Stimulated activated effector memory CD8-positive, alpha-beta T cell treated with anti-CD3 and anti-CD28 coated beads, Interleukin-12 subunit alpha, Interleukin-12 subunit beta, amount 100 ng/mL, for 72 hours (primary cell): Measurements from ENCODE around the gene NPEPPS.

ENCODE experiments used
- ATAC-seq: fragments of 150-1000 bp; cut with Tn5 transposase; 2 replicates; pipeline ENCODE4 v1.10.0; 2021
- DNase-seq, 2 donors: peaks; one replicate each; pipeline ENCODE4 v3.0.0; 2021 to 2022; ENCODE audit warnings: low spot score in 2 of 2
- H3K27ac Mint-ChIP-seq: one replicate; pipeline ENCODE4 v1.8.0; 2022; ENCODE audit warnings: mild to moderate bottlenecking, mixed read lengths
- H3K36me3 Mint-ChIP-seq: one replicate; pipeline ENCODE4 v1.8.0; 2022; ENCODE audit warnings: mild to moderate bottlenecking, mixed read lengths
- H3K4me1 Mint-ChIP-seq: one replicate; pipeline ENCODE4 v1.8.0; 2022; ENCODE audit warnings: mixed read lengths
- H3K4me3 Mint-ChIP-seq: one replicate; pipeline ENCODE4 v1.8.0; 2022; ENCODE audit warnings: mild to moderate bottlenecking, mixed read lengths
- H3K9me3 Mint-ChIP-seq: one replicate; pipeline ENCODE4 v1.8.0; 2022; ENCODE audit warnings: mixed read lengths

NPEPPS gene

DNA sequence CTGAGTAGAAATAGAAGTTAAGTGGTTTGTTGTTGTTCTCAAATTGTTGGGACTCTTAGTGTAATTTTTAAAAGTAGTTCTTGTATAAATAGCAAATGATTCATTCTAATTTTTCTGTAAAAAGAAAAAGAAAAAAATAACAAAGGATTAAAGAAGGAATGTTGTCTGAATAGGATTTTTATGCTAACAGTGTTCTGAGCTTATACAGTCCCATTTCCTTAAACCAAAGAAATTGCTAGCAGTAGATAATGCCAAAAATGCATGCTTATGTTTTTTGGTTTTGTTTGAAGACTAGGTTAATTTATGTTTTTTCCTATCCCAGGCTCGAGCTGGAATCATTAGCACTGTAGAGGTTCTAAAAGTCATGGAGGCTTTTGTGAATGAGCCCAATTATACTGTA is 74.1 kb downstream of the NPEPPS start:
- H3K27ac Mint-ChIP-seq: peak overlapping the region; percentile 44
- H3K36me3 Mint-ChIP-seq: peaks cover 100% of the 10 kb centered on the region
- no peak overlapping the region for H3K4me3 Mint-ChIP-seq
- no peaks in the 10 kb centered on the region for H3K9me3 Mint-ChIP-seq
- H3K4me1 Mint-ChIP-seq: peaks cover 11% of the 10 kb centered on the region
- ATAC-seq (no peak), DNase-seq (no peak)

DNA sequence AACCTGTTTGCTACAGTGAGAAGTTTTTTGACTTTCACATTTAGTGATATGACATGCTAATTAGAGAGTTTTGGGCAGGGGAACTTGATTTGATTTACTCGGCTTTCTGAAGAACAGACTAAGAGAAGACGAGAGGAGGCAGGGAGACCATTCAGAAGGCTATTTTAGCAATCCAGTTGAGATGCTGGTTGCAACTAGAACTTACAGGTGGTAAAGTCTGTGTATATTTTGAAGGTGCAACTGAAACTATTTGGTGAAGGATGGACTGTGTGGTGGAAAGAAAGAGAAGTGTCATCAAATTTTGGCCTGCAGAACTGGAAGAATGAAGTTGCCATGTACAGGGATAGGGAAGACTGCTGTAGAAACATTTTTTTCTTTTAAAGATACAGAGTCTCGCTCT is 76.6 kb downstream of the NPEPPS start:
- Mint-ChIP-seq H3K4me1 (peaks cover 16% of the 10 kb centered on the region), H3K4me3 (no peak overlapping the region), H3K9me3 (no peaks in the 10 kb centered on the region), H3K36me3 (peaks cover 92% of the 10 kb centered on the region), H3K27ac (peak overlapping the region; percentile 22)
- ATAC-seq (no peak), DNase-seq (no peak)

DNA sequence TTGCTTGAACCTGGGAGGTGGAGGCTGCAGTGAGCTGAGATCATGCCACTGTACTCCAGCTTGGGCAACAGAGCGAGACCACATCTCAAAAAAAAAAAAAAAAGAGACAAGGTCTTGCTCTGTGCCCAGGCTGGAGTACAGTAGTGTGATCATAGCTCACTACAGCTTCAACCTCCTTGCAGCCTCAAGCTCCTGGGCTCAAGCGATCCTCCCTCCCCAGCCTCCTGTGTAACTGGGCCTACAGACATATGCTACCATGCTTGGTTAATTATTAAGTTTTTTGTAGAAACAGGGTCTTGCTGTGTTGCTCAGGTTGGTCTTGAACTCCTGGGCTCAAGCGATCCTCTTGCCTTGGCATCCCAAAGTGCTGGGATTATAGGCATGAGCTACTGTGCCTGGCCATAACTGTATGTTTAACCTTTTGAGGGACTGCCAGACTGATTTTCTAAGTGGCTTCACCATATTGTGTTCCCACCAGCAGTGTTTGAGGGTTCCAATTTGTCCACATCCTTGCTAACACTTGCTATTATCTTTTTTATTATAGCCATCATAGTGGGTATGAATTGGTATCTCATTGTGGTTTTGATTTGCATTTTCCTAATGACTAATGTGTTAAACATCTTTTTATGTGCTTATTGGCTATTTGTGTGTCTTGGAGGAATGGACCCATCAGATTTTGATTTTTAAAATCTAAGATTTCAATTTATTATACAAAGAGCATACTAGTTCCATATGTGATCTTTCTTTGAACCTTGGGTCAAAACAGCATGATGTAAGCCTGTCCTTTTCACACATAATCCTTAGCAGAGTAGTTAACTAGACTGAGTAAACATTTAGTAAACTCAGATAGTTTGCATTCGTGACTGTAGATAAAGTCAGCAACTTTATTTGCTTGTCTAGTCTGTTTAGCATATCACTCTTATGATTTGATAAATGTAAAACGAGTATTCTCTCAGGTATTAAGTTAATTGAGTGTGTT is 80.8 kb downstream of the NPEPPS start:
- Mint-ChIP-seq H3K36me3 (peaks cover 92% of the 10 kb centered on the region), H3K4me1 (peaks cover 16% of the 10 kb centered on the region), H3K4me3 (no peak overlapping the region), H3K9me3 (no peaks in the 10 kb centered on the region), H3K27ac (no peak overlapping the region)
- ATAC-seq: no peak
- no peak for DNase-seq

DNA sequence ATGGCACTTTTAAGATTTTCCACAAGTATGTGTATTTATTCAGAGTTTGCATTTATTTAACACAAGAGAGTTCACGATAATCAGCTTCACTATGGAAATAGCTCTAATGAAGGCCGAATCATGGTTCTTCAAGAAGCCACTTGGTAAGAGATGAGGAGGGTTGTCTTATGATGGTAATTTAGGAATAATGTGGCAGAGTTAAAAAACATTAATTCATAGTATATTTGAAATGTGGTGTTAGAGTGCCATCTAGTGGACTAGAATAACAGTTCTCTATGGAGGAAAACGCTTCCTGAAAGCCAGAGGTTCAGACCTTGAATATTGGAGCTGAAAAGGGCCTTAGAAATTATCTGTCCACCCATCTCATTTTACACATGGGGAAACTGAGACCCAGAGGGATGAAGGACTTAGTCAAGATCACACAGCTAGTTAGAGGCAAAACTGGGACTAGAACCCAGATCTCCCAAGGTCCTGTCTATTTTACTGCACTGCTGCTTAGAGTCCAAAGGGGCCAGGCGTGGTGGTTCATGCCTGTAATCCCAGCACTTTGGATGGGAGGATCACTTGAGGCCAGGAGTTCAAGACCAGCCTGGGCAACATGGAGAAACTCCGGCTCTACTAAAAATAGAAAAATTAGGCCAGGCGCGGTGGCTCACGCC is 85.0 kb downstream of the NPEPPS start:
- DNase-seq: no peak
- Mint-ChIP-seq H3K4me3 (no peak overlapping the region), H3K36me3 (peaks cover 93% of the 10 kb centered on the region), H3K9me3 (no peaks in the 10 kb centered on the region), H3K27ac (no peak overlapping the region), H3K4me1 (peaks cover 22% of the 10 kb centered on the region)
- peak; percentile 47 for ATAC-seq

DNA sequence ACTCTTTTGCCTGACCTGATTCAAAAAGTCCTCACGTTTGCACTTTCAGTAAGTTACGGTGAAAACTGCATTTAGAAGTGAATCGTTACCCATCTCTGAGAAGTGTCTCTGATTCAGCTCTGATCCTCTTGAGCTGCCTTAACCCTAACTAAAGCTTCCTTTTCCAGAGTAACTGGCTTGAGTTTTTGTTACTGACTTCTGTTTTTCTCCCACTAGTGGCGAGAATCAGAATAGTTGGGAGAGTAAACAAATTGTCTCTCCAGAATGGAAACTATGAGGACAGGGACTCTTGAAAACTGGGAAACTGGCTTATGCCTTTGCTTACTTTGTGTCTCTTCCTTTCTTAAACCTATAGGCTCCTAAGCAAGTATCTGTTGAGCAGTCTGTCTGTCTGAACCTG is 87.5 kb downstream of the NPEPPS start:
- H3K27ac Mint-ChIP-seq: peak overlapping the region; percentile 76
- no peak for ATAC-seq
- H3K4me3 Mint-ChIP-seq: no peak overlapping the region
- H3K36me3 Mint-ChIP-seq: peaks cover 100% of the 10 kb centered on the region
- peaks cover 25% of the 10 kb centered on the region for H3K4me1 Mint-ChIP-seq
- H3K9me3 Mint-ChIP-seq: no peaks in the 10 kb centered on the region
- no peak for DNase-seq

DNA sequence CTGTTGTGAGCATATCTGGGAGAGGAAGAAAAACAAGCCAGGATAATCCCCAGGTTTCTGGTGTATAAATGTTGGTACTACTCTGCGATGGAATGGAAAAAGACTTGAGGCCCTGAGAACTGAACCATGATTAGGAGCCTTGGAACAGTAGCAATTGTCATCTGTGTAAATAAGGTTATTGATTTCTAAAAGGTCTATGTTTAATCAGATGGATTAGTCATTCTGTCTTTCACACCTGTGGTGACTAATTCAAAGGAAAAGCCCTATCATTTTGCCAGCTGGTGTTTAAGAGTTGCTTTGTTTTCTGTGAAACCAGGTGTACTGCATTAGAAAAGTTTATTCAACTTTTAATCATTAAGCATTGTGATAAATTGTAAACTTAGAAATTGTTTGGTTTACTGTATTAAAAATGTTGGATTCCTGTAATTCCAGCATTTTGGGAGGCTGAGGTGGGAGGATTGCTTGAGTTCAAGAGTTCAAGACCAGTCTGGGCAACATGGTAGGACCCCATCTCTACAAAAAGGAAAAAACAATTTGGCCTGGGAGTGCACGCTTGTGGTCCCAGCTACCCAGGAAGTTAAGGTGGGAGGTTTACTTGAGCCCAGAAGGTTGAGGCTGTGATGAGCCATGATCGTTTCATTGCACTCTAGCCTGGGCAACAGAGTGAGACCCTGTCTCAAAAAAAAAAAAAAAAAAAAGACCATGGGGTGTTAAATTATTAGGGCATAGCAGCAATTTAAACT is 89.8 kb downstream of the NPEPPS start:
- H3K4me3 Mint-ChIP-seq: no peak overlapping the region
- ATAC-seq (peak; percentile 93), DNase-seq (no peak)
- peaks cover 25% of the 10 kb centered on the region for H3K4me1 Mint-ChIP-seq
- peaks cover 96% of the 10 kb centered on the region for H3K36me3 Mint-ChIP-seq
- no peaks in the 10 kb centered on the region for H3K9me3 Mint-ChIP-seq
- H3K27ac Mint-ChIP-seq: peak overlapping the region; percentile 55

DNA sequence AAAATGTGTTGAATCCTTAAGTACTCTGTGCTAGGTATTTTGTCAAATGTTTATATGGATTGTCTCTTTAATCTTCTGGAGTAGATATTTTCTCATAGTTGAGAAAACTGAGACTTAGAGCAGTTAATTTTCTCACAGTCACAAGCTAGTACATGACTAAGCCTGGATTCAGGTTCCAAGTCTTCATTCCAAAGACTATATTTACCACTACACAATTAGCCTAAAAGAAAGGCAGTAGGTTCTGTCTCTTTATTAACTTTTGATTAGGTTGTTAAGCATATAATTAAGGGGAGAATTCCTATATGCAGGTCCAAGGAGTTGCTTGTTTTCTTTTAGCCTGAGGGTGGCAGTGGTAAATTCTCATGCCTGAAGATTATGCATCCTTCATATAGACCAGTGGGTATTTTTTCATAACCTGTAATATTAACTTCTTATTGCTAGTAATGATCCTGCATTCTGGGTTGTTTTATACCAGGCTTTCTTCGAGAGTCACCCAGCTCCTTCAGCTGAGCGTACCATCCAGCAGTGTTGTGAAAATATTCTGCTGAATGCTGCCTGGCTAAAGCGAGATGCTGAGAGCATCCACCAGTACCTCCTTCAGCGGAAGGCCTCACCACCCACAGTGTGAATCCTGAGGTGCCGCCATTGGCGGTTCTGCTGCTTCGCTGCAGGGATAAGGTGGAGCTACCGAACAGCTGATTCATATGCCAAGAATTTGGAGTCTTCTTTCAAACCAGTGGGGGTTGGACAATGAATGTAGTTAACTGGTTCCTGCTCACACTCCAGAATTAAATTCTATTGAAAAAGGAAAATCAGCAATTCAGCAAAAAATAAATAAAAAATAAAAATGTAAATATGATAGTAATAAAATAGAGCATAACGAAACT is 90.6 kb downstream of the NPEPPS start:
- no peak for ATAC-seq
- no peaks in the 10 kb centered on the region for H3K9me3 Mint-ChIP-seq
- peaks cover 25% of the 10 kb centered on the region for H3K4me1 Mint-ChIP-seq
- H3K27ac Mint-ChIP-seq: peak overlapping the region; percentile 55
- no peak overlapping the region for H3K4me3 Mint-ChIP-seq
- no peak for DNase-seq
- H3K36me3 Mint-ChIP-seq: peaks cover 87% of the 10 kb centered on the region

DNA sequence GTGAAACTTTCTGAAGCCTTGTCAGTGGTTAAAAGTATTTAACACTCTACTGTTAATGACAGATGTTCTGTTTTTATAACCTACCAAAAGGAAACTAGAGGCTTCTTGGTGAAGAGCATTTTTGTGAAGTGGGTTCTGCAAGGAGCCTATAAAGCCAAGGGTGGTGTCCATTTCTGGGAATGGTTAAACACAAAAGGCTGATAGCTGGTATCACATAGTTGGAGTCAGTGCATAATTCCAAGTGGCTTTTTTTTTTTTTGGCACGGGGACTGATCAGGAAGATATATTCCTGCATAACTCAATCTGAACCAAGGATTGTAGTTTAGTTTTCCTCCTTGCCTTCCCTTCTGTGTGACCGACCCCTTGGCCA is 91.3 kb downstream of the NPEPPS start:
- ATAC-seq (no peak), DNase-seq (no peak)
- Mint-ChIP-seq H3K36me3 (peaks cover 81% of the 10 kb centered on the region), H3K27ac (no peak overlapping the region), H3K4me3 (no peak overlapping the region), H3K9me3 (no peaks in the 10 kb centered on the region), H3K4me1 (peaks cover 25% of the 10 kb centered on the region)

DNA sequence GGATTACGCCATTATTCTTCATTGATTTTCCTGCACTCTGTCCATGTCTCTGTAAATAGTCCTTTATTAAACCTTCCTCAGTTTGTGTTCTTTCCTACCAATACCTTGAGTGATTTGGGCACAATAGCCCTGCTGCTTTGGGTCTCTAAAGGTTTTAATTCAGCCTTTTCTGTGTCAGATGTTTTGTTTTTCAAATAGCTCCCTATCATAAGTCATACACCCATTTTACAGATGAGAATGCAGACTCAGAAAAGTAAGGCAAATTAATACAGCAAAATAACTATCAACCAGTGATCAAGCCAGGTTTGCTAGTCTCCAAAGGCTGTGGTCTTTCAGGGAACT is 93.8 kb downstream of the NPEPPS start:
- no peaks in the 10 kb centered on the region for H3K9me3 Mint-ChIP-seq
- no peak for ATAC-seq
- peaks cover 15% of the 10 kb centered on the region for H3K4me1 Mint-ChIP-seq
- DNase-seq: no peak
- peaks cover 56% of the 10 kb centered on the region for H3K36me3 Mint-ChIP-seq
- H3K27ac Mint-ChIP-seq: peak overlapping the region; percentile 8
- no peak overlapping the region for H3K4me3 Mint-ChIP-seq

DNA sequence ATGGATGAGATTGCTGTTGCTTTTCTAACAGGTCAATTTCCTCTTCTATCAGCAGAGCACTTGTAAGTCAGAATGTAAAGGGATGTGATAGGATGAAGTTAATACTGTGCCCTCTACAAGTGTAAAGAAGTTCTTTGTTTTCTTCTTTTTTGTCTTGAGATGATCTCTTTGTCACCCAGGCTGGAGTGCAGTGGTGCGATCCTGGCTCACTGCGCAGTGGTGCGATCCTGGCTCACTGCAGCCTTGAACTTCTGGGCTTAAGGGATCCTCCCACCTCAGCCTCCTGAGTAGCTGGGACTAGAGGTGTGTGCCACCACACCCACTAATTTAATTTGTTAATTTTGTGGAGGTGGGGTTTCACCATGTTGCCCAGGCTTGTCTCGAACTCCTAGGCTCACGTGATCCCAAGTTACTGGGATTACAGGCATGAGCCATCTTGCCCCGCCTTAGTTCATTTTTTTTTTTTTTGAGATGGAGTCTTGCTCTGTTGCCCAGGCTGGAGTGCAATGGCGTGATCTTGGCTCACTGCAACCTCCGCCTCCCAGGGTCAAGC is 97.2 kb downstream of the NPEPPS start:
- H3K27ac Mint-ChIP-seq: no peak overlapping the region
- peaks cover 22% of the 10 kb centered on the region for H3K36me3 Mint-ChIP-seq
- H3K9me3 Mint-ChIP-seq: no peaks in the 10 kb centered on the region
- no peak overlapping the region for H3K4me3 Mint-ChIP-seq
- no peak for DNase-seq
- no peak for ATAC-seq
- no peaks in the 10 kb centered on the region for H3K4me1 Mint-ChIP-seq

DNA sequence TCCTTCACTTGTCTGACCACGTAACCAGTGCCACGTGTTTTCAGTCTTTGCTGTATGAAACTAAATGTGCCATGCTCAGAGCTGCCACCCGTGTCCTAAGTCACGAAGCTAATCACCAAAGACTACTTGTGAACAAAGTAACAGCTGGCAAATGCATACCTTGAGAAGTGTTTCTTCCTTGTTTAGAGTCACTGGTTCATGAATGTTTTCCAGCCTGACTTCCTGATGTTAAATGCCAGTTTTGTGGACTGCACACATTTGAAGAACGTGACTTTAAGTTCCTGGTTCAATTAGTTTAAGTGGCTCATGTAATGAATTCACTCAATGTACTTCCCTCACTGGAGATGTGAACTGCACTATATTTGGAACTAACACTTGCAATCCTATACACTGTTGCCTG is 98.9 kb downstream of the NPEPPS start:
- H3K4me3 Mint-ChIP-seq: no peak overlapping the region
- H3K27ac Mint-ChIP-seq: no peak overlapping the region
- H3K9me3 Mint-ChIP-seq: no peaks in the 10 kb centered on the region
- ATAC-seq (no peak), DNase-seq (no peak)
- H3K36me3 Mint-ChIP-seq: peaks cover 5% of the 10 kb centered on the region
- H3K4me1 Mint-ChIP-seq: no peaks in the 10 kb centered on the region

DNA sequence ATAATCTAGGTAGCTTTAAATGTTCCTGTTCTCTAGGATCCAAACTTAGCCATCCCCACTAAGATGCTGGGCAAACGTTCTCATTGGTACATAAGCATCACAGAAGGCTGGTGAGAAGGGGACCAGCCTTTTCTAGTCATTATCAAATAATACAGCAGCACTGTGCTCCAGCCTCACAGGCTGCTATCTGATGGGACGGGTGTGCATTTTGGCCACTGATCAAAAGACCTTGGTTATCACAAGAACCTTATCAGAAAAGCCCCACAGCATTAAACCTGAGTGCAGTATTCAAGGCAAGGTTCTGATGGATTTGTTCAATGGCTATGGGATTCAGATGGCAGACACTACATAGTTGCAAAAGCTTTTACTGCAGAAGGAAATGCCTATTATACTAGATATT is 99.7 kb downstream of the NPEPPS start:
- Mint-ChIP-seq H3K4me3 (no peak overlapping the region), H3K36me3 (no peaks in the 10 kb centered on the region), H3K27ac (no peak overlapping the region), H3K4me1 (no peaks in the 10 kb centered on the region), H3K9me3 (no peaks in the 10 kb centered on the region)
- no peak for DNase-seq
- no peak for ATAC-seq

DNA sequence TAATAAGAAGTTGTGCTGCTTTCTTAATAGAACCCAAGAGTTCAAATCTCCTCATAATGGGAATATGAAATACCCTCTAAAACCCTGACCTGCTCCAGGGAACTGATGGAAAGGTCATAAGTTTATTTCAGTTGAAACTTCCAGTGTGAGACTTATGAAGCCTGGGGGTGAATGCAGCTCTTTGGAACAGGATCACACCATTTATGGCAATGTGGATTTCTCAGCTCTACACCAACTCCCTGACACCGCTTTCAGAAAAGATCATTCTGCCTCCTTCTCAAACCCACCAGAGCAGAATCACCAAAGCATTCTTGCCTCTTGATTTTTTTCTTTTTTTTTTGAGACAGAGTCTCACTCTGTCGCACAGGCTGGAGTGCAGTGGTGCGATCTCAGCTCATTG is 102.1 kb downstream of the NPEPPS start:
- no peak overlapping the region for H3K4me3 Mint-ChIP-seq
- no peak for DNase-seq
- no peaks in the 10 kb centered on the region for H3K9me3 Mint-ChIP-seq
- peaks cover 7% of the 10 kb centered on the region for H3K4me1 Mint-ChIP-seq
- ATAC-seq: no peak
- H3K36me3 Mint-ChIP-seq: peaks cover 17% of the 10 kb centered on the region
- H3K27ac Mint-ChIP-seq: no peak overlapping the region

DNA sequence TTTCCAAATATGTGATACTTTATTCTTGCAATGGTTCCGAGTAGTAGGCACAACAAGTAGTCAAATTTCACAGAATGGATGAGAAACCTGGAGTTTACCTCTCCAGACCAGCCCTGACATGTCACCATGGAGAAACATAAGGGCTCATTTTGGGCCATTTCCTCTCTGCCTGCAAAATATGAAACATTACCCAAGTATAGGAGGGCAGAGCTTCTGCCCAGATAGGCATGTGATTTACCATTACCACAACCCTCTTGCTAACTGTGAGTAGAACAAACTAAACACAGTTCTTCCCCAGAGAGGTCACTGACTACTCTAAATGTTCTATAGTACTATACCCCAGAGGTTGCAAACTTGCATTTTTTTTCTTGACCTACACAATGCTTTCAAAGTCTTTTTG is 103.1 kb downstream of the NPEPPS start:
- H3K36me3 Mint-ChIP-seq: peaks cover 17% of the 10 kb centered on the region
- no peak overlapping the region for H3K4me3 Mint-ChIP-seq
- ATAC-seq (no peak), DNase-seq (no peak)
- peaks cover 7% of the 10 kb centered on the region for H3K4me1 Mint-ChIP-seq
- no peak overlapping the region for H3K27ac Mint-ChIP-seq
- no peaks in the 10 kb centered on the region for H3K9me3 Mint-ChIP-seq
